CD4-positive, alpha-beta T cell treated with Interleukin-15 for 1 hour (primary cell): ENCODE results near the gene LSR.
"Not testable (repeated sequence)": the region's sequence is repeated elsewhere in the genome, so short reads cannot be mapped to it uniquely, and the experiment has no call there.

Experiments
- DNase-seq: peaks from one replicate; pipeline ENCODE4 v3.0.0-alpha.2; 2020

The LSR gene

GRCh38 chr19:35268536-35269437, 20.0 kb downstream of the LSR start, which contains the start of gene USF2:
Gene USF2 (plus strand): TSS chr19:35268962. CDS start chr19:35269102, 140 bp downstream.
- peak; percentile 76 for DNase-seq

- DNase-seq, result peak; percentile 87
Measured at GRCh38 chr19:35269438-35270117, 20.8 kb downstream of the LSR start.

GRCh38 chr19:35270381-35270811, 21.6 kb downstream of the LSR start:
- no peak for DNase-seq

GRCh38 chr19:35271546-35271945, 22.7 kb downstream of the LSR start:
- no peak for DNase-seq

- DNase-seq, result peak; percentile 43
Measured at GRCh38 chr19:35272122-35272719, 23.4 kb downstream of the LSR start.

GRCh38 chr19:35272954-35273649, 24.3 kb downstream of the LSR start:
- no peak for DNase-seq

- DNase-seq, result no peak
Measured at GRCh38 chr19:35273686-35274259, 25.0 kb downstream of the LSR start.

- DNase-seq, result no peak
Measured at GRCh38 chr19:35274323-35274722, 25.5 kb downstream of the LSR start.

- DNase-seq, result no peak
Measured at GRCh38 chr19:35276706-35277281, 28.0 kb downstream of the LSR start.

GRCh38 chr19:35278578-35279284, 29.9 kb downstream of the LSR start:
- no peak for DNase-seq

- no peak for DNase-seq
Measured at GRCh38 chr19:35279374-35279773, 30.6 kb downstream of the LSR start.

- no peak for DNase-seq
Measured at GRCh38 chr19:35279985-35280821, 31.4 kb downstream of the LSR start.

GRCh38 chr19:35281303-35281702, 32.5 kb downstream of the LSR start:
- no peak for DNase-seq

GRCh38 chr19:35284153-35285094, 35.6 kb downstream of the LSR start:
- no peak for DNase-seq

GRCh38 chr19:35285095-35285449, 36.3 kb downstream of the LSR start:
- no peak for DNase-seq

- DNase-seq, result not testable (repeated sequence)
Measured at GRCh38 chr19:35285465-35285864, 36.7 kb downstream of the LSR start.

GRCh38 chr19:35286101-35286500, 37.3 kb downstream of the LSR start:
- not testable (repeated sequence) for DNase-seq

- DNase-seq, result no peak
Measured at GRCh38 chr19:35287713-35288112, 38.9 kb downstream of the LSR start.

GRCh38 chr19:35288331-35288730, 39.5 kb downstream of the LSR start:
- no peak for DNase-seq
